Heart left ventricle (tissue), 13 donors: ENCODE measurements around the gene LRPAP1.

Experiments used
- CTCF ChIP-seq, 12 donors: fragments of 200-600 bp; sonication (generic) in 4 of 12; IDR thresholded peaks; one replicate each; pipeline versions ENCODE4 v1.5.0 to v1.8.0; 2018 to 2022; ENCODE audit warnings: antibody characterized with exemption in 12 of 12, mild to moderate bottlenecking in 5 of 12
- POLR2A ChIP-seq, 2 donors: fragments of 450-650 bp; IDR thresholded peaks; one replicate each; pipeline ENCODE4 v1.6.1; 2017; ENCODE audit warnings: antibody characterized with exemption in 2 of 2, mild to moderate bottlenecking in 2 of 2, moderate library complexity in 2 of 2
- donor health status: ischemic (EF 13 %, LVEDD 7.1; RV severe dilation, severe dysfunction).
- donor health status: DM: no; HTN: yes; CAD: no.
- donor health status: DM: no; HTN: no; CAD: no.
- donor health status: ischemic (EF 25% LVEDD 6.9; RV normal size, moderate dysfunction).
- donor health status: ischemic (EF 25% LVEDD 5.7; RV mildly dilated, moderate dysfunction).
- donor health status: ischemic (EF 35%, LVEDD 5.7; RV mildly dilated, moderate dysfunction).
- donor health status: nonischemic (EF 11% LVEDD 7.7; RV severe dilation, severe dysfunction).
- donor health status: DM: yes; HTN: yes; CAD: no.
- donor health status: PGD.
- donor health status: ischemic (EF 29% LVEDD 5.4; RV normal size, mild dysfunction).
- donor health status: nonischemic (EF 23%, LVEDD 6.1; RV moderate dilation, normal function).

GRCh38 chr4:3473996-3474765 is 58.0 kb downstream of the LRPAP1 start:
- no peak for TF ChIP-seq CTCF (IDR thresholded peaks at IDR 0.05)
- TF ChIP-seq POLR2A (IDR thresholded peaks at IDR 0.05) = no peak
